ENCODE results near the gene DNAJC11.

DNAJC11 gene

GRCh38 chr1:6660415-6661049, 41.1 kb downstream of the DNAJC11 start:
- no peak for TF ChIP-seq CTCF (IDR thresholded peaks at IDR 0.05)
- no peaks in the 10 kb centered on the region for H3K4me1 ChIP-seq
- H3K79me2 ChIP-seq = no peaks in the 10 kb centered on the region
- H3K9ac ChIP-seq = no peak overlapping the region
- H2AFZ ChIP-seq = no peak overlapping the region
- H3K4me3 ChIP-seq (ENCODE audit: low read depth, low read length) = no peak overlapping the region
- no peaks in the 10 kb centered on the region for H3K9me3 ChIP-seq (ENCODE audit: control insufficient read depth, low read length)
- H3K36me3 ChIP-seq (ENCODE audit: control insufficient read depth, insufficient read depth, low read length) = no peaks in the 10 kb centered on the region
- H3K27me3 ChIP-seq (ENCODE audit: control insufficient read depth, insufficient read depth, low read length) = no peaks in the 10 kb centered on the region
- H3K27ac ChIP-seq = no peak overlapping the region
- no peak overlapping the region for H3K4me2 ChIP-seq (ENCODE audit: low read length)

GRCh38 chr1:6658359-6659060, 43.1 kb downstream of the DNAJC11 start:
- no peak overlapping the region for H2AFZ ChIP-seq
- no peaks in the 10 kb centered on the region for H3K9me3 ChIP-seq (ENCODE audit: control insufficient read depth, low read length)
- no peaks in the 10 kb centered on the region for H3K79me2 ChIP-seq
- H3K4me1 ChIP-seq = no peaks in the 10 kb centered on the region
- H3K9ac ChIP-seq = no peak overlapping the region
- H3K27me3 ChIP-seq (ENCODE audit: control insufficient read depth, insufficient read depth, low read length) = no peaks in the 10 kb centered on the region
- no peaks in the 10 kb centered on the region for H3K36me3 ChIP-seq (ENCODE audit: control insufficient read depth, insufficient read depth, low read length)
- H3K27ac ChIP-seq = no peak overlapping the region
- H3K4me2 ChIP-seq (ENCODE audit: low read length) = no peak overlapping the region
- H3K4me3 ChIP-seq (ENCODE audit: low read depth, low read length) = no peak overlapping the region
- no peak for TF ChIP-seq CTCF (IDR thresholded peaks at IDR 0.05)

- Histone ChIP-seq H3K9ac (no peak overlapping the region), H3K9me3 (ENCODE audit: control insufficient read depth, low read length) (no peaks in the 10 kb centered on the region), H3K4me2 (ENCODE audit: low read length) (no peak overlapping the region), H3K27me3 (ENCODE audit: control insufficient read depth, insufficient read depth, low read length) (no peaks in the 10 kb centered on the region), H2AFZ (no peak overlapping the region), H3K36me3 (ENCODE audit: control insufficient read depth, insufficient read depth, low read length) (no peaks in the 10 kb centered on the region), H3K27ac (no peak overlapping the region), H3K4me1 (no peaks in the 10 kb centered on the region), H3K79me2 (no peaks in the 10 kb centered on the region), H3K4me3 (ENCODE audit: low read depth, low read length) (no peak overlapping the region)
- no peak for TF ChIP-seq CTCF (IDR thresholded peaks at IDR 0.05)
These were observed 44.5 kb downstream of the DNAJC11 start for GRCh38 chr1:6657138-6657537.

GRCh38 chr1:6653436-6654290, 48.0 kb downstream of the DNAJC11 start:
- Histone ChIP-seq H3K27ac (no peak overlapping the region), H3K9ac (no peak overlapping the region), H3K9me3 (ENCODE audit: control insufficient read depth, low read length) (no peaks in the 10 kb centered on the region), H3K27me3 (ENCODE audit: control insufficient read depth, insufficient read depth, low read length) (no peaks in the 10 kb centered on the region), H2AFZ (no peak overlapping the region), H3K4me3 (ENCODE audit: low read depth, low read length) (no peak overlapping the region), H3K36me3 (ENCODE audit: control insufficient read depth, insufficient read depth, low read length) (no peaks in the 10 kb centered on the region), H3K4me2 (ENCODE audit: low read length) (no peak overlapping the region), H3K79me2 (no peaks in the 10 kb centered on the region), H3K4me1 (no peaks in the 10 kb centered on the region)
- no peak for TF ChIP-seq CTCF (IDR thresholded peaks at IDR 0.05)
